ENCODE measurements around the gene INO80. TPM values are rescaled to one million over a fixed set of nuclear protein-coding genes. Genes with fewer than 3 reads are reported as not detected.

Gene INO80
- total and polyA plus RNA-seq, 2 donors (not counting 3 experiments of a cell fraction or from before 2014, with no cell fraction given) = 5.7 to 29.1 TPM

- ChIA-PET CTCF (interaction anchor here (0.8 to 18.2 kb wide), 8 partner anchors 14 to 168 kb away, joined by 3 to 405 read pairs (median 4); no protein-coding TSS in a partner anchor), POLR2A (no interaction called here)
- Histone ChIP-seq H3K4me2 (ENCODE audit: insufficient read depth, low read length) (no peak overlapping the region), H2AFZ (ENCODE audit: low read depth, low read length) (no peak overlapping the region), H4K20me1 (replicated peaks; ENCODE audit: control insufficient read depth, extremely low read depth, insufficient read depth, low read length) (no peaks in the 10 kb centered on the region), H3K36me3 (ENCODE audit: control insufficient read depth in 2 of 2, extremely low read depth in 1 of 2, insufficient read depth in 2 of 2, low read length in 2 of 2) (peaks cover 0 to 15% of the 10 kb centered on the region in 2 experiments), H3K27me3 (ENCODE audit: control insufficient read depth in 2 of 2, insufficient read depth in 2 of 2, low read length in 2 of 2) (no peaks in the 10 kb centered on the region), H3K4me1 (ENCODE audit: control insufficient read depth, extremely low read depth, insufficient read depth, low read length) (peaks cover 6% of the 10 kb centered on the region), H3K27ac (ENCODE audit: insufficient read depth, low read depth, low read length) (no peak overlapping the region), H3K9me1 (replicated peaks; ENCODE audit: control insufficient read depth, extremely low read depth, insufficient read depth, low read length) (no peaks in the 10 kb centered on the region), H3K9me3 (replicated peaks; ENCODE audit: control insufficient read depth, insufficient read depth, low read length) (no peaks in the 10 kb centered on the region), H3K4me3 (replicated peaks in 1 of 3; ENCODE audit: insufficient read depth in 1 of 3, low read depth in 1 of 3, low read length in 3 of 3) (no peak overlapping the region), H3K9ac (replicated peaks; ENCODE audit: extremely low read depth, insufficient read depth, low read length) (no peak overlapping the region), H3K79me2 (ENCODE audit: control insufficient read depth, insufficient read depth, low read length) (no peaks in the 10 kb centered on the region)
- no peak for TF ChIP-seq POLR2AphosphoS5 (IDR thresholded peaks at IDR 0.05; ENCODE audit: insufficient read depth, low read depth, low read length)
- TF ChIP-seq EZH2 (IDR thresholded peaks at IDR 0.05; ENCODE audit: borderline replicate concordance, low read depth, low read length, severe bottlenecking) = no peak
- no peak for TF ChIP-seq GATA2 (IDR thresholded peaks at IDR 0.05; ENCODE audit: insufficient read depth, insufficient read length, low read depth, low read length)
- no peak for TF ChIP-seq CTCF (IDR thresholded peaks at IDR 0.05; ENCODE audit: extremely low read depth in 1 of 2, insufficient read depth in 1 of 2, low read depth in 1 of 2, low read length in 2 of 2)
- no peak for TF ChIP-seq MYC (IDR thresholded peaks at IDR 0.05; ENCODE audit: low read depth, low read length)
- TF ChIP-seq JUN (IDR thresholded peaks at IDR 0.05; ENCODE audit: borderline replicate concordance, insufficient read depth, insufficient read length, low read depth) = no peak
- no peak for TF ChIP-seq MAX (IDR thresholded peaks at IDR 0.05; ENCODE audit: insufficient read depth, insufficient read length)
- no peak for TF ChIP-seq POLR2A (IDR thresholded peaks at IDR 0.05; ENCODE audit: low read depth, low read length)
- TF ChIP-seq FOS (IDR thresholded peaks at IDR 0.05; ENCODE audit: borderline replicate concordance, insufficient read depth, low read length) = no peak
- intact Hi-C loops (cut with micrococcal nuclease) (no loop called here), dilution Hi-C loops (cut with MboI; ENCODE audit: extremely low pct_ligation_motif_present, low sequenced_read_pairs) (no loop called here)
- DNase-seq (ENCODE audit: low read depth, low spot score) = no peak
- BruUV-seq (replicated peaks) = no TSS peak
- no peak for FAIRE-seq
Measured at GRCh38 chr15:41025393-41025792, 90.7 kb downstream of the INO80 start.

Measured in endothelial cell of umbilical vein (primary cell).